Gastrocnemius medialis (tissue), 4 donors: ENCODE measurements around the gene PPME1.

Experiments used
- CTCF ChIP-seq, 5 experiments: fragments of 450-650 bp in 3 of 5; fragments of 200-600 bp in 2 of 5; sonication (generic) in 2 of 5; IDR thresholded peaks in 4 of 5; conservative IDR thresholded peaks in 1 of 5; 1 replicate in 4 of 5; 2 replicates in 1 of 5; pipeline ENCODE4 v1.5.1; 2016 to 2019; ENCODE audit warnings: antibody characterized with exemption in 5 of 5, mild to moderate bottlenecking in 3 of 5, moderate library complexity in 3 of 5
- POLR2A ChIP-seq, 2 donors: fragments of 450-650 bp; IDR thresholded peaks; one replicate each; pipeline ENCODE4 v1.6.1; 2017; ENCODE audit warnings: antibody characterized with exemption in 2 of 2, mild to moderate bottlenecking in 2 of 2, moderate library complexity in 2 of 2

GRCh38 chr11:74226907-74227306 lies 55.8 kb downstream of the PPME1 start:
- TF ChIP-seq CTCF (IDR thresholded peaks at IDR 0.05 in 4 of 5, conservative IDR thresholded peaks at IDR 0.05 in 1 of 5) (no peak), POLR2A (IDR thresholded peaks at IDR 0.05) (no peak)
